ENCODE results near the gene NYNRIN. TPM values are rescaled to one million over a fixed set of nuclear protein-coding genes. Genes with fewer than 3 reads are reported as not detected.

The NYNRIN gene
- total and polyA plus RNA-seq, 11 donors: 3.6 to 10.0 (median 7.1) TPM

Other genes starting within 250 kb of the NYNRIN start
- gene IRF9, start 237.7 kb upstream of the NYNRIN start, total RNA-seq: 100 to 1,000 TPM in 1 of 9 donors, 10 to 100 TPM in 8; 23.4 to 169 (median 29.8) TPM
- 10 to 100 TPM; 26.6 to 30.4 TPM for gene IRF9, start 237.7 kb upstream of the NYNRIN start, polyA plus RNA-seq
- 10 to 100 TPM in 2 of 9 donors, 1 to 10 TPM in 6, under 1 TPM in 1; 0.32 to 25.3 (median 4.4) TPM for gene REC8, start 226.9 kb upstream of the NYNRIN start, total RNA-seq
- 1 to 10 TPM; 2.2 to 4.8 TPM for gene REC8, start 226.9 kb upstream of the NYNRIN start, polyA plus RNA-seq
- gene IPO4, start 210.2 kb upstream of the NYNRIN start, total RNA-seq: 10 to 100 TPM in 8 of 9 donors, 1 to 10 TPM in 1; 9.1 to 25.6 (median 17.2) TPM
- 10 to 100 TPM in 1 of 2 donors, 1 to 10 TPM in 1; 1.8 to 40.0 TPM for gene IPO4, start 210.2 kb upstream of the NYNRIN start, polyA plus RNA-seq
- 10 to 100 TPM; 15.4 to 32.3 (median 26.3) TPM for gene TM9SF1, start 203.6 kb upstream of the NYNRIN start, total RNA-seq
- gene TM9SF1, start 203.6 kb upstream of the NYNRIN start, polyA plus RNA-seq: 10 to 100 TPM in 1 of 2 donors, 1 to 10 TPM in 1; 6.1 to 52.8 TPM
- gene TSSK4, start 193.3 kb upstream of the NYNRIN start, total RNA-seq: under 1 TPM in 1 of 9 donors, not detected in 8; 0.19 TPM
- gene TSSK4, start 193.3 kb upstream of the NYNRIN start, polyA plus RNA-seq: under 1 TPM in 1 of 2 donors, not detected in 1; 0.23 TPM
- gene CHMP4A, start 185.5 kb upstream of the NYNRIN start, total RNA-seq: 10 to 100 TPM; 20.2 to 42.3 (median 34.5) TPM
- gene CHMP4A, start 185.5 kb upstream of the NYNRIN start, polyA plus RNA-seq: 10 to 100 TPM; 32.1 to 72.8 TPM
- 10 to 100 TPM; 12.8 to 22.6 (median 15.5) TPM for gene MDP1, start 182.9 kb upstream of the NYNRIN start, total RNA-seq
- gene MDP1, start 182.9 kb upstream of the NYNRIN start, polyA plus RNA-seq: 10 to 100 TPM; 20.8 to 26.5 TPM
- 100 to 1,000 TPM; 174 to 217 (median 197) TPM for gene NEDD8, start 166.6 kb upstream of the NYNRIN start, total RNA-seq
- gene NEDD8, start 166.6 kb upstream of the NYNRIN start, polyA plus RNA-seq: 100 to 1,000 TPM; 276 to 287 TPM
- 10 to 100 TPM; 23.9 to 55.9 (median 32.8) TPM for gene GMPR2, start 166.1 kb upstream of the NYNRIN start, total RNA-seq
- gene GMPR2, start 166.1 kb upstream of the NYNRIN start, polyA plus RNA-seq: 10 to 100 TPM; 26.6 to 28.1 TPM
- 10 to 100 TPM; 34.5 to 58.1 (median 42.6) TPM for gene TINF2, start 156.4 kb upstream of the NYNRIN start, total RNA-seq
- gene TINF2, start 156.4 kb upstream of the NYNRIN start, polyA plus RNA-seq: 10 to 100 TPM; 16.1 to 55.4 TPM
- 10 to 100 TPM in 1 of 9 donors, 1 to 10 TPM in 3, under 1 TPM in 2, not detected in 3; 0.52 to 38.9 (median 1.0) TPM for gene TGM1, start 135.8 kb upstream of the NYNRIN start, total RNA-seq
- gene TGM1, start 135.8 kb upstream of the NYNRIN start, polyA plus RNA-seq: under 1 TPM; 0.61 to 0.69 TPM
- 10 to 100 TPM; 18.8 to 33.1 (median 26.7) TPM for gene RABGGTA, start 127.4 kb upstream of the NYNRIN start, total RNA-seq
- 10 to 100 TPM; 26.3 to 29.2 TPM for gene RABGGTA, start 127.4 kb upstream of the NYNRIN start, polyA plus RNA-seq
- 10 to 100 TPM in 6 of 9 donors, 1 to 10 TPM in 3; 6.3 to 18.1 (median 11.3) TPM for gene DHRS1, start 99.2 kb upstream of the NYNRIN start, total RNA-seq
- 10 to 100 TPM in 1 of 2 donors, 1 to 10 TPM in 1; 5.5 to 10.7 TPM for gene DHRS1, start 99.2 kb upstream of the NYNRIN start, polyA plus RNA-seq
- 10 to 100 TPM; 22.1 to 34.0 (median 27.8) TPM for gene NOP9, start 99.2 kb upstream of the NYNRIN start, total RNA-seq
- gene NOP9, start 99.2 kb upstream of the NYNRIN start, polyA plus RNA-seq: 10 to 100 TPM; 13.5 to 29.8 TPM
- 10 to 100 TPM in 1 of 9 donors, 1 to 10 TPM in 8; 1.7 to 10.1 (median 3.0) TPM for gene CIDEB, start 91.0 kb upstream of the NYNRIN start, total RNA-seq
- gene CIDEB, start 91.0 kb upstream of the NYNRIN start, polyA plus RNA-seq: 1 to 10 TPM; 2.6 to 3.2 TPM
- gene LTB4R2, start 88.9 kb upstream of the NYNRIN start, total RNA-seq: 1 to 10 TPM in 7 of 9 donors, under 1 TPM in 2; 0.81 to 3.8 (median 1.6) TPM
- gene LTB4R2, start 88.9 kb upstream of the NYNRIN start, polyA plus RNA-seq: under 1 TPM; 0.53 to 0.64 TPM
- 1 to 10 TPM in 8 of 9 donors, under 1 TPM in 1; 0.92 to 8.8 (median 1.7) TPM for gene LTB4R, start 87.5 kb upstream of the NYNRIN start, total RNA-seq
- gene LTB4R, start 87.5 kb upstream of the NYNRIN start, polyA plus RNA-seq: 1 to 10 TPM; 1.2 to 2.2 TPM
- 10 to 100 TPM; 20.7 to 47.5 (median 27.5) TPM for gene ADCY4, start 63.9 kb upstream of the NYNRIN start, total RNA-seq
- gene ADCY4, start 63.9 kb upstream of the NYNRIN start, polyA plus RNA-seq: 10 to 100 TPM; 21.9 to 40.4 TPM
- gene RIPK3, start 59.0 kb upstream of the NYNRIN start, total RNA-seq: 10 to 100 TPM in 1 of 9 donors, 1 to 10 TPM in 6, under 1 TPM in 2; 0.75 to 10.5 (median 3.0) TPM
- 1 to 10 TPM; 4.0 to 4.4 TPM for gene RIPK3, start 59.0 kb upstream of the NYNRIN start, polyA plus RNA-seq
- 10 to 100 TPM in 7 of 9 donors, 1 to 10 TPM in 2; 6.5 to 19.1 (median 11.7) TPM for gene NFATC4, start 30.8 kb upstream of the NYNRIN start, total RNA-seq
- 10 to 100 TPM; 12.5 to 23.0 TPM for gene NFATC4, start 30.8 kb upstream of the NYNRIN start, polyA plus RNA-seq
- gene CBLN3, start 30.7 kb downstream of the NYNRIN start, total RNA-seq: 1 to 10 TPM in 5 of 9 donors, under 1 TPM in 4; 0.38 to 4.9 (median 1.0) TPM
- under 1 TPM; 0.72 to 0.80 TPM for gene CBLN3, start 30.7 kb downstream of the NYNRIN start, polyA plus RNA-seq
- gene KHNYN, start 31.0 kb downstream of the NYNRIN start, total RNA-seq: 10 to 100 TPM; 16.9 to 33.4 (median 20.1) TPM
- gene KHNYN, start 31.0 kb downstream of the NYNRIN start, polyA plus RNA-seq: 10 to 100 TPM; 15.6 to 34.5 TPM
- 10 to 100 TPM; 58.6 to 74.6 (median 60.5) TPM for gene SDR39U1, start 43.8 kb downstream of the NYNRIN start, total RNA-seq
- 100 to 1,000 TPM in 1 of 2 donors, 10 to 100 TPM in 1; 68.4 to 109 TPM for gene SDR39U1, start 43.8 kb downstream of the NYNRIN start, polyA plus RNA-seq
- 1 to 10 TPM in 1 of 9 donors, under 1 TPM in 3, not detected in 5; 0.31 to 2.2 (median 0.52) TPM for gene CMA1, start 109.3 kb downstream of the NYNRIN start, total RNA-seq
- under 1 TPM in 1 of 2 donors, not detected in 1; 0.19 TPM for gene CMA1, start 109.3 kb downstream of the NYNRIN start, polyA plus RNA-seq
- gene CTSG, start 177.2 kb downstream of the NYNRIN start, total RNA-seq: 1 to 10 TPM in 4 of 9 donors, under 1 TPM in 4, not detected in 1; 0.42 to 2.9 (median 0.91) TPM
- gene CTSG, start 177.2 kb downstream of the NYNRIN start, polyA plus RNA-seq: under 1 TPM in 1 of 2 donors, not detected in 1; 0.08 TPM
- 1 to 10 TPM in 4 of 9 donors, not detected in 5; 1.2 to 5.9 (median 2.6) TPM for gene GZMH, start 210.7 kb downstream of the NYNRIN start, total RNA-seq
- under 1 TPM; 0.30 to 0.61 TPM for gene GZMH, start 210.7 kb downstream of the NYNRIN start, polyA plus RNA-seq
- gene GZMB, start 235.2 kb downstream of the NYNRIN start, total RNA-seq: 10 to 100 TPM in 1 of 9 donors, 1 to 10 TPM in 3, under 1 TPM in 3, not detected in 2; 0.49 to 18.8 (median 1.3) TPM
- 1 to 10 TPM in 1 of 2 donors, under 1 TPM in 1; 0.32 to 1.4 TPM for gene GZMB, start 235.2 kb downstream of the NYNRIN start, polyA plus RNA-seq